HFFc6 (cell line): ENCODE results near the gene LRRC3. TPM values are rescaled to one million over a fixed set of nuclear protein-coding genes. Genes with fewer than 3 reads are reported as not detected.

Experiments used
- DNase-seq: peaks from one replicate; pipeline ENCODE4 v3.0.0-alpha.2; 2018
- H3K27ac Mint-ChIP-seq: 2 replicates; pipeline ENCODE4 v1.8.0; 2020; ENCODE audit warnings: mild to moderate bottlenecking, mixed read lengths
- H3K27me3 Mint-ChIP-seq: 2 replicates; pipeline ENCODE4 v1.8.0; 2021; ENCODE audit warnings: mild to moderate bottlenecking, moderate library complexity, mixed read lengths; ENCODE audit not compliant: insufficient read depth
- H3K36me3 Mint-ChIP-seq: 2 replicates; pipeline ENCODE4 v1.8.0; 2021; ENCODE audit warnings: low read depth, mixed read lengths
- H3K4me1 Mint-ChIP-seq: 2 replicates; pipeline ENCODE4 v1.8.0; 2020; ENCODE audit warnings: low read depth, mixed read lengths
- H3K4me3 Mint-ChIP-seq: 2 replicates; pipeline ENCODE4 v1.8.0; 2020; ENCODE audit warnings: mild to moderate bottlenecking, moderate library complexity, mixed read lengths
- H3K9me3 Mint-ChIP-seq: 2 replicates; pipeline ENCODE4 v1.8.0; 2020; ENCODE audit warnings: mild to moderate bottlenecking, mixed read lengths
- CTCF ChIP-seq: fragments of 200-600 bp; sonication (generic); IDR thresholded peaks from 2 replicates; pipeline ENCODE4 v1.5.0; 2021; ENCODE audit warnings: antibody characterized with exemption, mild to moderate bottlenecking
- total RNA-seq, 6 experiments: library from RNA; stranded (reverse); fragmentation: NEBNext Ultra II Directional; extraction: Animal tissue kit (Norgen Biotek cat#: 25700); gene quantifications; 2 replicates in 1 of 6; 3 replicates in 5 of 6; pipeline ENCODE4 v1.2.3, GENCODE V29; 2021

The LRRC3 gene
- total RNA-seq, 6 experiments from 2014 or later: not detected

- peaks cover 5% of the 10 kb centered on the region; the same call in 1 of the 2 replicates for H3K27me3 Mint-ChIP-seq
- no peaks in the 10 kb centered on the region for H3K4me1 Mint-ChIP-seq
- peaks cover 32% of the 10 kb centered on the region for H3K9me3 Mint-ChIP-seq
- DNase-seq: no peak
- no peak overlapping the region for H3K27ac Mint-ChIP-seq
- no peak overlapping the region for H3K4me3 Mint-ChIP-seq
- TF ChIP-seq CTCF: no peak
- H3K36me3 Mint-ChIP-seq: no peaks in the 10 kb centered on the region; the same call in 1 of the 2 replicates
These were observed 9.0 kb downstream of the LRRC3 start for GRCh38 chr21:44464351-44464750.

- no peak for TF ChIP-seq CTCF
- Mint-ChIP-seq H3K27ac (no peak overlapping the region), H3K4me1 (no peaks in the 10 kb centered on the region), H3K27me3 (peaks cover 10% of the 10 kb centered on the region), H3K9me3 (peaks cover 36% of the 10 kb centered on the region), H3K36me3 (no peaks in the 10 kb centered on the region; the same call in 1 of the 2 replicates), H3K4me3 (no peak overlapping the region)
- DNase-seq: no peak
These were observed 11.1 kb downstream of the LRRC3 start for GRCh38 chr21:44466351-44466954.

GRCh38 chr21:44466996-44467858 is 11.9 kb downstream of the LRRC3 start:
- Mint-ChIP-seq H3K36me3 (no peaks in the 10 kb centered on the region; the same call in 1 of the 2 replicates), H3K4me3 (no peak overlapping the region), H3K27ac (no peak overlapping the region), H3K27me3 (peaks cover 10% of the 10 kb centered on the region), H3K9me3 (peaks cover 36% of the 10 kb centered on the region), H3K4me1 (no peaks in the 10 kb centered on the region)
- TF ChIP-seq CTCF: no peak
- DNase-seq: no peak

- Mint-ChIP-seq H3K9me3 (peaks cover 36% of the 10 kb centered on the region), H3K36me3 (no peaks in the 10 kb centered on the region; the same call in 1 of the 2 replicates), H3K4me3 (no peak overlapping the region), H3K4me1 (no peaks in the 10 kb centered on the region), H3K27ac (no peak overlapping the region), H3K27me3 (peaks cover 10% of the 10 kb centered on the region)
- TF ChIP-seq CTCF: no peak
- no peak for DNase-seq
These were observed 12.5 kb downstream of the LRRC3 start for GRCh38 chr21:44467859-44468195.

GRCh38 chr21:44471341-44471740 is 16.0 kb downstream of the LRRC3 start:
- Mint-ChIP-seq H3K4me1 (no peaks in the 10 kb centered on the region), H3K36me3 (no peaks in the 10 kb centered on the region; the same call in 1 of the 2 replicates), H3K9me3 (peaks cover 14% of the 10 kb centered on the region), H3K4me3 (no peak overlapping the region), H3K27me3 (peaks cover 10% of the 10 kb centered on the region), H3K27ac (no peak overlapping the region)
- TF ChIP-seq CTCF: no peak
- no peak for DNase-seq
